GM21619 (cell line): ENCODE results near the gene PTPRM.
"Not testable (repeated sequence)": the region's sequence is repeated elsewhere in the genome, so short reads cannot be mapped to it uniquely, and the experiment has no call there.

Source experiments
- ATAC-seq: cut with Tn5 transposase; IDR thresholded peaks from one replicate; pipeline ENCODE4 v1.9.1; 2021; ENCODE audit not compliant: unreplicated experiment

The PTPRM gene

GRCh38 chr18:7927119-7927518 is 360.0 kb downstream of the PTPRM start:
- no peak for ATAC-seq

DNA sequence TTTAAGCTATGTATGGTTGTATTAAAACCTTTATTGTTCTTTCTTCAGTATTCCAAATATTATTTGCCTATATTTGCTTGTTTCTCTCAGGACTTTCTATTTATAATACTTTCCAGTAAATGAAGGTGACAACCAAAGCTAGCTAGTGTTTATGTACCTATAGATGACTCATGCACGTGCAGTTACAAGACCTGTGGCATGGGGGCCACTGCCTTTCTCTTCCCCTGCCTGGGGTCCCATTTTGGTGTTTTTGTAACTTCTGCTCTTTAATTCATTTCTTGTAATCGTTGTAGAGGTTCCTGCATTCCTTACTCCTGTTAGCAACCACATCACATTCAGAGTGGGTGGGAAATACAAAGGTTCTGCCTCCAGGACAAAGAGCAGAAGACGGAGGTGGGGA is 364.6 kb downstream of the PTPRM start:
- no peak for ATAC-seq

DNA sequence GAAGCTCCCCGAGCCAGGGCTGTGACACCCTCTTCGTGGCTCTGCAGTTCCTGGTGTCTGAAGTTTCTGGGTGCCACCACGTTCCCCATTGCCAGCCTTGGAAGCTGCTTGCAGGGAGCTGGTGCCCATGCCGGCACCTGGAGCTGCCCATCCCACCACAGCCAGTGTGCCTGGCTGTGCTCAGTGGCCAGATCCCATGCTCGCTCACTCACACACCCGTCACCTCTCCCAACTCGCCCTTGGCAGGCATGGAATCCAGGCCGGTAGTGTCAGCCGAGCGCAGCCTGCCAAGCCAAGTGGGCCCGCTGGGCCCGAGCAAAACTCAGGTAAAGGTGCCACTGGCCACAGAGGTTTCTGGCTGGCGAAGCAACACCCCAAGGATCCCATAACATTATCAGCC is 370.2 kb downstream of the PTPRM start:
- ATAC-seq, result no peak

- ATAC-seq, result no peak
Observed at GRCh38 chr18:7939521-7939920, 372.4 kb downstream of the PTPRM start.

DNA sequence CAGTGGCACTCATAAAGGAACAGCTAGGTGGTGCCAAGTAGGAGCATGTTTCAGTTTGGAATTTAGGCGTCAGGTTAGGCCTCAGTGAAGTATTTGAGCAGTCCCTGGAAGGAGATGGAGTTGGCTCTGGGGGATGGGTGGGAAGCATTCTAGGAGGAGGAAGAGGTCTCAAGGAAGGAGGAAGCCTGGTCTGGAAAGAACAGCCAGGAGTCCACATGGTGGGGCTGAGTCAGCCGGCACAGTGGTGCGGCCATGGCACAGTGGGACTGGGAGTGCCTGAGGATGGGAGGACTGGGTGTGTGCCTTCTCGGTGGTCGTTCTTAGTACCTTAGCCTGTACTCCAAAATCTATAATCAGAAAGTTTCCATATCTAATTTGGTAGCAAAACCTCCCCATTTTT is 373.3 kb downstream of the PTPRM start:
- ATAC-seq, result no peak

DNA sequence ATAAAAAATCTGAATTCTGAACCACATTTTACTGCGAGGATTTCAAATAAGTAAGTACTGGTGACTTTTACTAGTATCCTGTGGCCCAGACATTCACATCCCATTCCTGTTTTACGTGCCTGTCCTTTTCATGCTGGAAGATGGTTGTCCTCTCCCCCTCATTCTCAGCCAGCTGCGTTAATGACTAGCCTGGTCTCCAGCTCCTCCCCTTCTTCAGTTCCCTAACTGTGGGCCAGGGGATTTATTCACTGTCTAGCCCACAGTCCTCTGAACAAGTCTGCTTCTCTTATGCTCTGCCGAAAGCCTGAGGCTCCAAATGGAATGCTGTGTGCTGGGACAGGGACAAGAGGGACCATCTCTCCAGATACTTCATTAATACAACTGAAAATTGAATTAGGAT is 373.9 kb downstream of the PTPRM start:
- ATAC-seq, result no peak

GRCh38 chr18:7941533-7941932 is 374.4 kb downstream of the PTPRM start:
- no peak for ATAC-seq

DNA sequence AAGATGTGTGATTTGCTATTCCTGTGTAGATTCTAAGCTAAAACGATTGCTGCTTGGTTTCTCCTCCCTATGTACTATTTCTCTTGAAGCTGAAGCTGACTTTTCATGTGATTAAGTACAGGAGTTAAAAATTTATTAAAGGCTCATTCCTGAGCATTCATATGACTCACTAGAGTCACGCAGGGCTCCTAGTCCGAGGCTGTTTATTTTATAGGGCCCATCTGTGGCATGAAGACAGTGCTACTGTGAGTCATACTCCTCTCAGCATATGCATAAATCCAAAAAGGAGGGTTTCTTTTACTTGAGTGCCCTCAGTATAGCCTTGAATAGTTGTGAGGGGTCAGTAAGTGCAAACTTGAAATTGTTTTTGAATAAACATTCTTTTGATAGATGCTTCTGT is 378.8 kb downstream of the PTPRM start:
- ATAC-seq, result no peak

DNA sequence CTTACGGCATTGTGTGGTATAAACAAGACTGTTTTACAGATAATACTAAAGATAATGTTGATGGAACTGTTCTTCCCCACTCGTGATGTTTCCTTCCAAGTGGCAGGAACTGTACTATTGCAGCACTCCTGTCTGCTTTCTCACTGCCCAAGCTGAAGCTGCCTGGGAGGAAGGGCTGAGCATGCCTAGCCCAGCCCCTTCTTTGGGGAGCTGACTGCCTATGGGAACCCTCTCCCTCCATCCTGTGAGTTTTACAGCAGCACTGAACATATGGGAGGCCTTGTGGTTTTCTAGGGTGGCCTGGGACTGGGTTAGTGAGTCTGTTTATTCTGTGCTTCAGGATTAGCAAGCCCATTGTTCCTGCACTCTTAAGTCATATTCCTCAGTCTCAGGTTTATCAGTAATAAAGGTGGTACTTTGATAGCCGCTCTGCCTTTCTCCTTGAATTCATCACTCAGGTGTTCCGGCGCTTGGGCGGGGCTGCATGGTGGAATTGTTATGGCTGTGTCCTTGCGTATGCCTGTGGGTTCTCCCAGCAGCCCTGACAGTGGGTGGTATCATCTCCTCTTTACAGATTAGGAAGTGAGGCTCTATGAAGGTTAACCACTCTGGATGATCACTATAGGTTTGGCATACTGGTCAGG is 379.7 kb downstream of the PTPRM start:
- no peak for ATAC-seq

DNA sequence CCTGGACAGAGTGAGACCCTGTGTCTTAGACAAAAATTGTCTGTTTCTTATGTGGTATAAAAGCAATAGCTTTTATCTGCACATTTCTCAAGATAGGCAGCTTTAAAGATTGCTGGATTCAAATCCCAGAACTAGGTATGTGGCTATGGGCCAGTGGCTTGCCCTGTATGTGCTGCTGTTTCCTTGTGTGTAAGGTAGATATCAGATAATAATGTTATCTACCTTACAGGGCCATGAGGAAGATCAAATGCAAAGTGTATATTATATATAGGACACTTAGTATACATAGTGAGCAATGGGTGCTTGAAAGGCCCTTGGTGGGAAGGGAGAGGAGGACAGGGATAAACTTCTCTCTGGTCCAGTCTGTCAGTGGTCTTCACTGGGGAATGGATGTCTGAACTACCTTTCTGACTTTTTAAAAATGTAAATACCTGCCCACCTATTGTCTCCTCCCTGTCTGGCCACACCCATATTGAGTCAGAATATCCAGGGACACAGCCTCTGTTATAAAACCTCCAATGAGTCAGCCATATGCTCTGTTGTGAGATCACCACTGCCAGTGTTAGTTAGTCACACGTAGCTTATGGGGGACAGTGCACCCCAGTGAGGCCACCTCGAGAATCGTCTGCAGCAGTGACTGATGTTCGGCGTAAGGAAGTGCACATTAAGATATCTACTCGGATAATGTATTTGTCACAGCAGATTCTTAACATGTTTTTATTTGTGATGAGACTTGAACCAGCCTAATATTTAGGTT is 383.4 kb downstream of the PTPRM start:
- ATAC-seq, result no peak

GRCh38 chr18:7953095-7953958 is 386.2 kb downstream of the PTPRM start:
- ATAC-seq, result peak; percentile 88

DNA sequence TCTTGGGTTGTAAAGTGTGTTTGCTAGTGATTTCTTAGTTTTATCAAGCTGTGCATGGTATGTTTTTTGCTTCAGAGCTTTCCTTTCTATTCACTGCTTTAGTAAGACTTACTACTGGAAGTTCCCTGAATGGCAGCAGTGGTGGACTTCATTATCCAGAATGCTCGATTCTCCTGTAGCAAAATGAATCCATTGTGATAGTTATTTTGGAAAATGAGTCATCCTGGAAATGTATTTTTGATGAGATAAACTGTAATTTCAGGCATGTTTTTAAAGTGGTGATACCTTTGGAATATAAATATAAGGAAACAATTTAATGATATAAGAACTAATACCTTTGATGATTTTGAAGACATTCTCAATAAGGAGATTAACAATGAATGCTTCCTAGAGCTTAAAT is 387.1 kb downstream of the PTPRM start:
- ATAC-seq, result no peak

DNA sequence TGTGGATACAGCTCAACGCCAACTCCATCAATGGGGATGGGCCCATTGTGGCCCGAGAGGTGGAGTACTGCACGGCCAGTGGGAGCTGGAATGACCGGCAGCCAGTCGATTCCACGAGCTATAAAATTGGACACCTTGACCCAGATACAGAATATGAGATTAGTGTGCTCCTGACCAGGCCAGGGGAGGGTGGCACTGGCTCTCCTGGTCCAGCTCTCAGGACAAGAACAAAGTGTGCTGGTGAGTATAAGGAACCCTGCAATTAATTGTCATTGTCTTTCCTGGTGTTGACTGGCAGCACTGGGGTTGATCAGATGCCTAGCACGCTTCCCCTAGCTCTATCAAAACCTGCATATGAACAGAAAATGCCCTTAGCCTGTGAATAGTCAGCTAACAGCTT is 388.1 kb downstream of the PTPRM start:
- no peak for ATAC-seq

- no peak for ATAC-seq
Observed at GRCh38 chr18:7957297-7957696, 390.2 kb downstream of the PTPRM start.

- no peak for ATAC-seq
Observed at GRCh38 chr18:7958081-7958896, 391.2 kb downstream of the PTPRM start.

GRCh38 chr18:7958897-7959146 is 391.7 kb downstream of the PTPRM start:
- no peak for ATAC-seq

DNA sequence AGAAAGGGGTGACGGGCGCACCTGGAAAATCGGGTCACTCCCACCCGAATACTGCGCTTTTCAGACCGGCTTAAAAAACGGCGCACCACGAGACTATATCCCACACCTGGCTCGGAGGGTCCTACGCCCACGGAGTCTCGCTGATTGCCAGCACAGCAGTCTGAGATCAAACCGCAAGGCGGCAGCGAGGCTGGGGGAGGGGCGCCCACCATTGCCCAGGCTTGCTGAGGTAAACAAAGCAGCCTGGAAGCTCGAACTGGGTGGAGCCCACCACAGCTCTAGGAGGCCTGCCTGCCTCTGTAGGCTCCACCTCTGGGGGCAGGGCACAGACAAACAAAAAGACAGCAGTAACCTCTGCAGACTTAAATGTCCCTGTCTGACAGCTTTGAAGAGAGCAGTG is 399.6 kb downstream of the PTPRM start:
- ATAC-seq, result not testable (repeated sequence)

DNA sequence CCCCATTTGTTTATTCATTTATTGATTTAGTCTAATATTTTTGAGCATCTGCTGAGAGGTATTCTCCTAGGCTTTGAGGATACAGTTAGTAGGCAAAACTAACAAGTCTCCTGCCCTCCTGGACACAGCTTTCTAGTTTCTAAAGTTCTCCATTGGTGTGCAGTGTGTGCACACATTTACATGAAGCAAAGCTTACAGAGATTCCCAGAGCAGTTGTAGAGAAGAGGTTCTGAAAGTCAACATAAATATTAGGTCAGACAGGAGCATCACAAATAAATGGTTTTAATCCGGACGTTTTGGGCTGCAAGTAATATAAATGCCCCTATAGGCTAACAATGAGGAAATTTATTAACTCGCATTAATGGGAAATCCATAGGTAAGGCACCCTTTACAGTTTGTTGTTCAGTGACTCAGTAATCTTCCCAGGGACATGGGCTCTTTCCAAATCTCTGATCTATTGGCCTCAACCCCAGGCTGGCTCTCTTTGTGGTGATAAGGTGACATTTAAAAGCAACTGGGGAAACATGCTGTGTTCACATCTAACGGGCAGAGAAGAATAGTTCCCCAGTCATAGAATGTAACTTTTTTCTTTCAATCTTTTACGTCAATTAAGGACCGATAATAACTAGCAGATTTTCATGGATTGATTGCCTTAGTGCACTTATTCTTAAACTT is 407.2 kb downstream of the PTPRM start:
- ATAC-seq, result no peak

GRCh38 chr18:7977897-7978296 is 410.8 kb downstream of the PTPRM start:
- no peak for ATAC-seq

DNA sequence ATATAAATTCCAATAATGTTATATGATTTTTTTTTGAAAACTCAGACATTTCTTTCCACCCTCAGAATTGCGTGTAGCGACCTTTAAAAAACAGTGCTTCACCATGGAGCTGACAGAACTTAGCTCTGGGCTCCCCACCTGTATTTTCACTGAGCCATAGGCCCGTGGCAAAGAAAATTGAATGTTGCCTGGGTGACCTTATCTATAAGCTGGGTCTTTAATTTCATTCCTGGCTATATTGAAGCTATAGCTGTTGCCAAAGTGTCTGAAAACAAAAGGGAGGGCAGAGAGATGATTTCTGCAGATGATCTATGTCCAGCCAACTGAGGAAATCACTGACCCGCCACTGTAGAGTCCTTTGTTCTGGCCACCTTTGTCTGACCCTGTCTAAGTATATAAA is 411.7 kb downstream of the PTPRM start:
- no peak for ATAC-seq

DNA sequence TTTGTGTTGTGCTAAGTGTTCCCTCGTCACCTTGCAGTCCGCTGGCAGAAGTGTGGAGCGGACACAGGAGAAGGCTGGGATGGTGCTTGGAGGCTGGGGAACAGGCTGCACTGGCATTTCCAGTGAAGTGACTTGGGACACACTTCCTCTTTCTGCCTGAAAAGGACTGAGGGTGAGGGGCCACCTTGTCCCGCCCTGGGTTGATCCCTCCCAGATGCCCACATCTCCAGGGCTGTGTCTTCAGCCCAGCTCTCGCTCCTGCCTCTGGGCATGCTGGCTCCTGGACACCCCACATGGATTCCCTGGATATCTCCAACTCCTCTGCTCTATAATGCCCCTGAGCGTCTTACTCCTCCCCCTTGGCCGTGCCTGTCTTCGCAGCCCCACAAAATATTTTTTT is 412.6 kb downstream of the PTPRM start:
- ATAC-seq, result no peak
